ENCODE measurements around the gene POLR1A. TPM values are rescaled to one million over a fixed set of nuclear protein-coding genes. Genes with fewer than 3 reads are reported as not detected.
A peak's percentile ranks its signal among the peaks of the same experiment; 100 is the strongest.

The POLR1A gene
- total and polyA plus RNA-seq, 2 donors (not counting 1 experiment from before 2014, with no cell fraction given): 3.4 to 36.8 TPM

GRCh38 chr2:85998071-85998991 lies 107.4 kb downstream of the POLR1A start:
- Histone ChIP-seq H3K36me3 (replicated peaks in 1 of 2; ENCODE audit: control extremely low read depth in 1 of 2, control insufficient read depth in 1 of 2, extremely low read depth in 1 of 2, insufficient read depth in 2 of 2, low read length in 1 of 2) (no peaks in the 10 kb centered on the region), H3K9ac (ENCODE audit: low read length) (peak overlapping the region; percentile 41), H3K27ac (ENCODE audit: low read length in 2 of 2) (peak overlapping the region; percentile 79 to 87), H3K4me3 (ENCODE audit: control extremely low read depth in 1 of 5, extremely low read depth in 1 of 5, insufficient read depth in 1 of 5, low read depth in 2 of 5, low read length in 4 of 5) (no peak overlapping the region), H2AFZ (ENCODE audit: insufficient read depth, low read depth, low read length, poor library complexity, severe bottlenecking) (peak overlapping the region; percentile 90), H3K9me3 (ENCODE audit: control extremely low read depth in 1 of 3, control insufficient read depth in 2 of 3, insufficient read depth in 1 of 3, low read length in 2 of 3) (peaks cover 0 to 6% (median 0%) of the 10 kb centered on the region in 3 donors), H3K4me2 (replicated peaks; ENCODE audit: low read depth, low read length, poor library complexity, severe bottlenecking) (peak overlapping the region; percentile 66), H3K27me3 (replicated peaks in 1 of 4; ENCODE audit: control extremely low read depth in 1 of 4, control insufficient read depth in 3 of 4, insufficient read depth in 4 of 4, low read length in 3 of 4) (no peaks in the 10 kb centered on the region), H3K79me2 (ENCODE audit: control insufficient read depth, insufficient read depth, low read length) (peaks cover 4% of the 10 kb centered on the region), H4K20me1 (ENCODE audit: control insufficient read depth, insufficient read depth, low read length, poor library complexity, severe bottlenecking) (no peaks in the 10 kb centered on the region), H3K4me1 (ENCODE audit: control insufficient read depth in 2 of 2, insufficient read depth in 2 of 2, low read length in 2 of 2) (peaks cover 80 to 83% of the 10 kb centered on the region in 2 donors)
- WGBS (ENCODE audit: insufficient coverage): 84% methylated on average over 8 of the region's 18 CpGs
- Mint-ChIP-seq H3K27me3 (no peaks in the 10 kb centered on the region), H3K9me3 (ENCODE audit: insufficient read depth) (no peaks in the 10 kb centered on the region), H3K27ac (peak overlapping the region; percentile 93), H3K4me3 (peak overlapping the region; percentile 59), H3K4me1 (peaks cover 85% of the 10 kb centered on the region)
- ATAC-seq (ENCODE audit: low read depth) (no peak), DNase-seq (no peak)
- POLR2A ChIA-PET: no interaction called here
- intact Hi-C loops (cut with micrococcal nuclease): loop anchor here (5.0 kb wide), 1 partner anchor 146 kb away; no protein-coding TSS in a partner anchor
- TF ChIP-seq CTCF (IDR thresholded peaks at IDR 0.05) (no peak), EZH2 (IDR thresholded peaks at IDR 0.05; ENCODE audit: borderline replicate concordance, insufficient read depth, low read depth, low read length, poor library complexity, severe bottlenecking) (no peak)
- CTCF ChIA-PET: no interaction called here
